IMR-90 (cell line): ENCODE results near the gene SHISAL1. TPM values are rescaled to one million over a fixed set of nuclear protein-coding genes. Genes with fewer than 3 reads are reported as not detected.
A peak's percentile ranks its signal among the peaks of the same experiment; 100 is the strongest.

ENCODE experiments used
- ATAC-seq: fragments of 200-7000 bp; cut with Tn5 transposase; 2 replicates; pipeline ENCODE4 v1.9.1; 2020; ENCODE audit warnings: low read depth, mild to moderate bottlenecking, moderate library complexity
- Bru-seq: library from RNA; stranded (reverse); fragments of 400-500 nt; gene quantifications from one replicate; lab custom pipeline; 2021; lab: Mats Ljungman, UMichigan
- BruChase-seq, 2 experiments: library from RNA; stranded (reverse); fragments of 400-500 nt; gene quantifications; one replicate each; lab custom pipeline; 2021; lab: Mats Ljungman, UMichigan
- BruUV-seq: library from RNA; stranded (reverse); fragments of 400-500 nt; replicated peaks from 2 replicates; lab custom pipeline; 2021; lab: Mats Ljungman, UMichigan
- CTCF ChIA-PET: fragments of 300-600 bp; formaldehyde crosslinking; extraction: SDS; loops from one replicate; lab custom pipeline; 2021; ENCODE audit warnings: antibody characterized with exemption; lab: Yijun Ruan, JAX
- POLR2A ChIA-PET: fragments of 300-600 bp; sonication (Branson Sonifier 250); formaldehyde crosslinking; loops from one replicate; lab custom pipeline; 2022; ENCODE audit warnings: antibody characterized with exemption; ENCODE audit not compliant: unreplicated experiment; lab: Charles Lee
- DNase-seq: peaks from one replicate; pipeline ENCODE4 v3.0.0; 2013
- H2AFZ ChIP-seq: replicated peaks from 2 replicates; pipeline ENCODE3; 2013; ENCODE audit warnings: low read length, mild to moderate bottlenecking; ENCODE audit not compliant: poor library complexity
- H2AK5ac ChIP-seq: 2 replicates; pipeline ENCODE4 v1.6.1; 2013; ENCODE audit warnings: low read depth, low read length, inconsistent platforms
- H2AK9ac ChIP-seq: replicated peaks from 2 replicates; pipeline ENCODE3; 2013; ENCODE audit warnings: mild to moderate bottlenecking, low read depth, low read length, moderate library complexity; ENCODE audit not compliant: poor library complexity
- H2BK120ac ChIP-seq: 2 replicates; pipeline ENCODE4 v1.6.1; 2013; ENCODE audit warnings: low read depth, low read length, inconsistent platforms
- H2BK15ac ChIP-seq: 3 replicates; pipeline ENCODE4 v1.6.1; 2013; ENCODE audit warnings: low read depth, low read length, inconsistent platforms
- H2BK20ac ChIP-seq: 2 replicates; pipeline ENCODE4 v1.6.1; 2013; ENCODE audit warnings: low read depth, mild to moderate bottlenecking, inconsistent platforms, low read length, moderate library complexity
- H2BK5ac ChIP-seq: 2 replicates; pipeline ENCODE4 v1.6.1; 2013; ENCODE audit warnings: mild to moderate bottlenecking, low read depth, low read length, inconsistent platforms; ENCODE audit not compliant: poor library complexity, severe bottlenecking
- H3K14ac ChIP-seq: replicated peaks from 2 replicates; pipeline ENCODE4 v1.6.1; 2013; ENCODE audit warnings: low read depth, low read length, inconsistent platforms
- H3K18ac ChIP-seq: 2 replicates; pipeline ENCODE4 v1.6.1; 2013; ENCODE audit warnings: low read depth, low read length, control low read depth
- H3K23ac ChIP-seq: 2 replicates; pipeline ENCODE4 v1.6.1; 2013; ENCODE audit warnings: low read depth, low read length, inconsistent platforms
- H3K27ac ChIP-seq: 2 replicates; pipeline ENCODE4 v1.5.1; 2013; ENCODE audit warnings: mild to moderate bottlenecking, control low read depth, low read length; ENCODE audit not compliant: insufficient read depth
- H3K27me3 ChIP-seq: 2 replicates; pipeline ENCODE4 v1.6.1; 2013; ENCODE audit warnings: low read length; ENCODE audit not compliant: control insufficient read depth, insufficient read depth
- H3K36me3 ChIP-seq: 2 replicates; pipeline ENCODE4 v1.6.1; 2013; ENCODE audit warnings: low read length, mixed read lengths; ENCODE audit not compliant: control insufficient read depth, insufficient read depth
- H3K4ac ChIP-seq: 2 replicates; pipeline ENCODE4 v1.6.1; 2013; ENCODE audit warnings: low read depth, low read length, inconsistent platforms
- H3K4me1 ChIP-seq: 2 replicates; pipeline ENCODE4 v1.6.1; 2013; ENCODE audit warnings: low read length, mixed read lengths; ENCODE audit not compliant: control insufficient read depth, insufficient read depth
- H3K4me2 ChIP-seq: 2 replicates; pipeline ENCODE4 v1.6.1; 2013; ENCODE audit warnings: low read depth, mild to moderate bottlenecking, control low read depth, low read length, moderate library complexity
- H3K4me3 ChIP-seq: 2 replicates; pipeline ENCODE4 v1.5.1; 2013; ENCODE audit warnings: low read depth, mild to moderate bottlenecking, control low read depth, low read length, moderate library complexity; ENCODE audit not compliant: insufficient read depth
- H3K56ac ChIP-seq: 2 replicates; pipeline ENCODE4 v1.6.1; 2013; ENCODE audit warnings: low read length, inconsistent platforms; ENCODE audit not compliant: insufficient read depth; ENCODE audit errors: extremely low read depth
- H3K79me1 ChIP-seq, 2 experiments: 2 replicates each; pipeline ENCODE4 v1.6.1; 2013; ENCODE audit warnings: low read length in 2 of 2, inconsistent platforms in 1 of 2, low read depth in 1 of 2
- H3K9ac ChIP-seq: 2 replicates; pipeline ENCODE4 v1.6.1; 2013; ENCODE audit warnings: low read depth, low read length, control low read depth
- H3K9me1 ChIP-seq: 2 replicates; pipeline ENCODE4 v1.6.1; 2013; ENCODE audit warnings: low read length, inconsistent platforms; ENCODE audit not compliant: insufficient read depth
- H3K9me3 ChIP-seq: 2 replicates; pipeline ENCODE4 v1.6.1; 2013; ENCODE audit warnings: low read length; ENCODE audit not compliant: control insufficient read depth, insufficient read depth
- H4K20me1 ChIP-seq: 2 replicates; pipeline ENCODE4 v1.6.1; 2013; ENCODE audit warnings: low read length, inconsistent platforms; ENCODE audit not compliant: insufficient read depth
- H4K5ac ChIP-seq: 2 replicates; pipeline ENCODE4 v1.6.1; 2013; ENCODE audit warnings: mild to moderate bottlenecking, low read depth, low read length, control low read depth
- H4K8ac ChIP-seq, 2 experiments: 2 replicates each; pipeline ENCODE4 v1.6.1; 2013; ENCODE audit warnings: low read depth in 2 of 2, low read length in 2 of 2, control low read depth in 1 of 2, inconsistent platforms in 1 of 2
- H4K91ac ChIP-seq: 2 replicates; pipeline ENCODE4 v1.6.1; 2013; ENCODE audit warnings: low read depth, low read length, inconsistent platforms; ENCODE audit not compliant: insufficient read depth
- MAFK ChIP-seq: IDR thresholded peaks from 2 replicates; pipeline ENCODE4 v1.6.1; 2012; ENCODE audit warnings: low read depth, low read length, improper control_type of control experiment
- POLR2A ChIP-seq: IDR thresholded peaks from 2 replicates; pipeline ENCODE4 v1.6.1; 2012; ENCODE audit warnings: mild to moderate bottlenecking, low read depth, low read length
- WGBS, 2 experiments: methylation state at CpG; one replicate each; pipeline versions ENCODE4 v1.1.5 to v1.1.7; 2013; ENCODE audit warnings: missing lambda C conversion rate in 2 of 2; ENCODE audit not compliant: insufficient read length in 1 of 2; ENCODE audit errors: extremely low coverage in 2 of 2; 5-methylcytosine and 5-hydroxymethylcytosine counted together
- dilution Hi-C: fragments of 300-500 bp; cut with HindIII; formaldehyde crosslinking; loops from one replicate; pipeline ENCODE4 v1.14.3; 2018; ENCODE audit warnings: low sequenced_read_pairs; ENCODE audit not compliant: unreplicated experiment
- in situ Hi-C: fragments of 300-500 bp; cut with MboI; formaldehyde crosslinking; loops from 3 replicates; pipeline ENCODE4 v1.14.3; 2019; ENCODE audit warnings: low sequenced_read_pairs, inconsistent platforms, mixed read lengths
- intact Hi-C: fragments of 100-400 bp; cut with micrococcal nuclease; formaldehyde crosslinking; loops from 2 replicates; pipeline ENCODE4 v1.10.0; 2022
- long read RNA-seq: library from polyadenylated mRNA; unstranded; transcript quantifications from one replicate; pipeline ENCODE4 v2.0.0, GENCODE V29; 2021; ENCODE audit not compliant: unreplicated experiment
- polyA plus RNA-seq, 3 experiments: library from polyadenylated mRNA; depleted of rRNA; stranded (reverse); fragments of >200 nt; gene quantifications; 2 replicates each; pipeline ENCODE4 v1.2.3, GENCODE V29; 2012; ENCODE audit warnings: low replicate concordance in 1 of 3
- total RNA-seq: library from RNA; depleted of rRNA; stranded (reverse); fragments of >200 nt; gene quantifications from 2 replicates; pipeline ENCODE4 v1.2.3, GENCODE V29; 2012; rRNA removed

SHISAL1 gene
- total RNA-seq (1.1 and 1.4 TPM in 2 replicates), polyA plus RNA-seq (2012; rRNA removed) (0.83 and 1.0 TPM in 2 replicates), Bru-seq, nascent RNA (percentile 65 among the genes with signal in this experiment), BruChase-seq, experiment 1, labeled RNA remaining after a 6-hour chase (percentile 71 among the genes with signal in this experiment), BruChase-seq, experiment 2, labeled RNA remaining after a 2-hour chase (percentile 78 among the genes with signal in this experiment)
- polyA plus RNA-seq (2012; cell fraction: cytosol; rRNA removed), result 0.36 and 0.56 TPM in 2 replicates
- polyA plus RNA-seq (2012; cell fraction: nucleus; rRNA removed; ENCODE audit: low replicate concordance), result 0.84 and 1.00 TPM in 2 replicates
- long read RNA-seq, partial matches to known transcripts, result 0 of 17 reads
- long read RNA-seq, other reads (novel, unspliced or antisense), result 17 of 17 reads

DNA sequence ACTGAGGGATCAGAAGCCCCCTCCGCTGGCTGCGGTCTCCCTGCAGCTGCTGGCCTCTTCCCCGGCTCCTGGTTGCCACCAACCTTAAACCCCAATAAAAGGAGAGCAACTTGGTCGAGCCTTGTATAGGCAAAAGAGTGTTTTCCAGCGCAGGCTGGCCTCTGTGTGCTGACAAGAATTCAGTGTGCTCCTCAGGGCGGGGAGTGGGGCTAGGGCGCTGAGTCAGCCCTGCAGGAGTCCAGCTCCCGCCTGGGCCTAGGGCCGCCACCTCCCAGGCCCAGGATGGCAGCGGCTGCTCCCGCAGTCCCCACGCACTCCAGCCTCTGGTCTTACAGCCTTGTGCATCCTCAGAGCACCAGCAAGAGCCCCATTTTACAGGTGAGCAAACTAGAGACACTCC lies at the start of gene SHISAL1:
TSS of gene SHISAL1 (minus strand) at position 186 of the 400 bp plus-strand sequence. CDS start 12,006 bp downstream, outside the sequence.
- Histone ChIP-seq H3K18ac (0 out of 2 replicates have a peak within 1 kb of the TSS, but pooled peaks have one; percentile 42), H3K4me3 (no peak within 1 kb of the TSS), H2BK15ac (no peak within 1 kb of the TSS; the same call in 2 of the 3 replicates), H3K23ac (no peak within 1 kb of the TSS), H3K4me2 (peak within 1 kb of the TSS; percentile 43; the same call in 1 of the 2 replicates), H3K4me1 (peaks cover 18% of the 10 kb centered on the region), H4K91ac (no peak within 1 kb of the TSS), H3K9me1 (peaks cover 21% of the 10 kb centered on the region; the same call in 1 of the 2 replicates), H2BK5ac (no peak within 1 kb of the TSS), H3K36me3 (no peaks in the 10 kb centered on the region), H2AK9ac (peak within 1 kb of the TSS; percentile 20), H3K9ac (no peak within 1 kb of the TSS), H4K20me1 (no peaks in the 10 kb centered on the region), H3K14ac (0 out of 2 replicates have a peak within 1 kb of the TSS, but pooled peaks have one; percentile 17), H2AFZ (peak within 1 kb of the TSS; percentile 21), H3K79me1 (no peaks in the 10 kb centered on the region), H2AK5ac (no peak within 1 kb of the TSS; the same call in 1 of the 2 replicates), H3K4ac (peak within 1 kb of the TSS; percentile 51), H2BK20ac (no peak within 1 kb of the TSS), H2BK120ac (no peak within 1 kb of the TSS; the same call in 1 of the 2 replicates), H3K27me3 (no peaks in the 10 kb centered on the region), H4K8ac (no peak within 1 kb of the TSS; a peak in 1 of 4 replicates), H3K56ac (no peak within 1 kb of the TSS), H3K9me3 (no peaks in the 10 kb centered on the region), H4K5ac (peak within 1 kb of the TSS; percentile 38; the same call in 1 of the 2 replicates), H3K27ac (no peak within 1 kb of the TSS)
- BruUV-seq, result no TSS peak
- intact Hi-C loops (no loop called here), dilution Hi-C loops (no loop called here), in situ Hi-C loops (loop anchor here (10.0 kb wide), 1 partner anchor 312 kb away; no protein-coding TSS in a partner anchor)
- DNase-seq (peak; percentile 22), ATAC-seq (no peak)
- WGBS, 2 experiments, result 86% methylated on average over 5 of the region's 12 CpGs; no CpG with 5 or more reads in 1 of the 2 experiments
- ChIA-PET POLR2A (no interaction called here), CTCF (no interaction called here)
- TF ChIP-seq POLR2A (no peak), MAFK (0 out of 2 replicates have a peak, but pooled peaks have one; percentile 4)
